ENCODE data around the gene MAP3K15.
"Not testable (repeated sequence)": the region's sequence is repeated elsewhere in the genome, so short reads cannot be mapped to it uniquely, and the experiment has no call there.

Gene MAP3K15

DNA sequence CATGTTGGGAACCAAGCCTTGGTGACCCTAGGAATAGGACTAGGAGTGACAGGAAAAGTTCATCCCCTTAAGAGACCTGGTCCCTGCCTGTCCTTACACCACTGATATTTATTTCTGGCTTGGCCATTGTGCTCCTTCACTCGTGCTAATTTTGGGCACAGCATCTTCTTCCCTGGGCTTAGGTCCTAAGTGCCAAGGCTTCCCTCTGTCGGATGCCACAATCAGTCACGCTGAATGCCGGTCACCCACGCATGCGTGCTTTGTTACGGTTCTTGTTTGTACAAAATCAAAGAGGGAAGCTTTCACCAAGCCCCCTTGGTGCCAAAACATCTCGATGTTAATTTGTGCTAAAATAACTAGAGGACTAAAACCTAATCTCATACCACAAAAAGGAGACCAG, 17.4 kb upstream of the MAP3K15 start:
- DNase-seq (ENCODE audit: low spot score): no peak

DNA sequence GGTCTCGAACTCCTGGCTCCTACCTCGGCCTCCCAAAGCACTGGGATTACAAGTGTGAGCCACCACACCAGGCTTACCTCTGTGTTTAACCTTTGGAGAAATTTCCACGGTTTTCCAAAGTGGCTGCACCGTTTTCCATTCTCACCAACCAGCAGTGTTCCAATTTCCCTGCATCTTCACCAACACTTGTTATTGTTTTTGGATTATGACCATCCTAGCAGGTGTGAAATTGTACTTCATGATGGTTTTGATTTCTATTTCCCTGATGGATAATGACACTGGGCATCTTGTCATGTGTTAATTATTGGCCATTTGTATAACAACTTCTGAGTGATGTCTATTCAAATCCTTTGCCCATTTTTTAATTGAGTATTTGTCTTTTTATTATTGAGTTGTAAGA, 2.7 kb upstream of the MAP3K15 start:
- DNase-seq (ENCODE audit: low spot score): no peak

DNA sequence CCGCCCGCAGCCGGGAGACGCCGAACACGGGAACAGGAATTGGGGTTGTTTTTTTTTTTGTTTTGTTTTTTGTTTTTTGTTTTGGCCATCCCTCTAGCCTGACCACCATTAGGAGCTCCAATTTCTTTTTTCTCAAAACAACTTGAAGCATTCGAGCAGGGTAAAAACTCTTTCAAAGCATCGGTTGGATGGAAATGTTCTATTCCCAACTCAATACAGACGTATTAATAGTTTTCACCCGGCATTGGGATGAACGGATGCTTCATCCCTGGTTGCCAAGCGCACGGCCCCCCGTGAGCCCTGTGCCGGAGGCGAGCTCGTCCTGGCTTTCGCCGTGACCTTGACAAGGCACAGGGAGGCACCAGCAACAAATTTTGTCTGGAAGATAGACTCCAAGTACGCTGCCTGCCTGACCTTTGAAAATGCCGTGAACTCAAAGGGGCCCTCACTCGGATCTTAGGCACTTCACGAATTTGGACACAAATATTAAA, 352 bp upstream of the MAP3K15 start:
- DNase-seq (ENCODE audit: low spot score): no peak

DNA sequence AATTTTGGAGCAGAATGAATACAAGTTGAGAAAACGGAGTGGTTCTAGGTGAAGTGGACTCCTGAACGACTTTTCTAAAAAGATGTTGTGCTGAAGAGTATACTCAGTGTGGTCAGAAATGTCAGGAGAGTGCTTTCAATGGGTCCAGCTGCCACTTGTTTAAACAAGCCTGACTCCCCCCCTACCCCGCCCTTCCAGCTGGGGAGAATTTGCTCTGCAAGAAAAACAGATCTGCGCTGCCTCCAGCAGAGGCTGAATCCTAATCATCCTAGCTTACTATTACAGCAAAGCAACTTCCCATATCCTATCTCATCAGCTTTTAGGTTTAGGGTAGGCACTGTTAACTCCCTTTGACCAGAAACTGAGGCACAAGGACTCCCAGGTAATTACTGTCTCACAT, 1.9 kb downstream of the MAP3K15 start:
- DNase-seq (ENCODE audit: low spot score): no peak

DNA sequence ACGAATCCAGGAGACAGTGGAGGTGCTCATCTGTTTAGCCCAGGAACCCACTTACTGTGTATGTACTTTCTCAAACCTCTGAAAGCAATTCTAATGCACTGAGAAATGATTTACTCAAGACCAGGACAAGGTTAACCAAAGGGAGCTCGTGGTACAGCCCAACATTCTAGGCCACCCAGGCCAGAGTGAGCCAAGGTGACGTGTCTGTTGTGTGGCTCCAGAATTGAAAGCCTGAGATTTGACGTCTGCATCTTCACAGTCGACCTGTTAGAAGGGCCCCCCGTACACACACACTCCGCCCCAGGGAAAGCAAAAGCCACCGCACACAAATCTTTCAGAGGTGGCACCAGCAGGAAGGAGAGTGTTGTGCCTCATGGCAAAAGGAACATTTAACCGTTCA, 2.3 kb downstream of the MAP3K15 start:
- no peak for DNase-seq (ENCODE audit: low spot score)

DNA sequence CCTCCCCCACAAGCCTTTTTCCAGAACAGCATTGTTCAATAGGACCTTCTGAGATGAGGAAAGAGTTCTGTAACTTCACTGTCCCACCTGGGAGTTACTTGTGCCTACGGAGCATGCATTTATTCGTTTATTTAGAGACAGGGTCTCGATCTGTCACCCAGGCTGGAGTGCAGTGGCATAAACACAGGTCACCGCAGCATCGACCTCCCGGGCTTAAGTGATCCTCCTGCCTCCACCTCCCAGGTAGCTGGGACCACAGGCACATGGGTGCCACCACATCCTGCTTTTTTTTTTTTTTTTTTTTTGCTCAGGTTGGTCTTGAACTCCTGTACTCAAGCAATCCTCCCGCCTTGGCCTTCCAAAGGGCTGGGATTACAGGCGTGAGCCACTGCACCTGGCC, 2.9 kb downstream of the MAP3K15 start:
- no peak for DNase-seq (ENCODE audit: low spot score)

DNA sequence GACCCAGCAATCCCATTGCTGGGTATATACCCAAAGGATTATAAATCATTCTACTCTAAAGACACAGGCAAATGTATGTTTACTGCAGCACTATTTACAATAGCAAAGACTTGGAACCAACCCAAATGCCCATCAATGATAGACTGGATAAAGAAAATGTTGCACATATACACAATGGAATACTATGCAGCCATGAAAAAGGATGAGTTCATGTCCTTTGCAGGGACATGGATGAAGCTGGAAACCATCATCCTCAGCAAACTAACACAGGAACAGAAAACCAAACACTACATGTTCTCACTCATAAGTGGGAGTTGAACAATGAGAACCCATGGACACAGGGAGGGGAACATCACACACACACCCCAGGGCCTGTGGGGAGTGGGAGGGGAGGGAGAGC, 3.5 kb downstream of the MAP3K15 start:
- not testable (repeated sequence) for DNase-seq (ENCODE audit: low spot score)

DNA sequence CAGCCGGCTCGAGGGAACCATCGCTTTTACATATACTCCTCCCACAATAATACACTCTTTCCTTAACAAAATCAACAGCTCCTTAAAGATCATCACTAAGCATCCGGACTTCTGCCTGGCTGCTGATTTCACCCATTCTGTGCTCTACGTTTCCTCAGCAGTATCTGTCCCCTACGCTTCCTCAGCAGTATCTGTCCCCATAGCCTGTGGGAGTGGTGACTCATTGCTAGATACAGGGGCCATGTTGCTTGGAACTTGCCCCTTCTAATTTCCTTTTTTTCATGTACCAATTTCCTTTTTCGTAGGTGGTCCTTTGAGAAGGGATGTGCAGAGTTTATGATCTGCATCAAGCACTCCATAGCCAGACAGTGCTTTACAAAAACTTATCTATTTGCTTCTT, 18.6 kb downstream of the MAP3K15 start:
- no peak for DNase-seq (ENCODE audit: low spot score)

DNA sequence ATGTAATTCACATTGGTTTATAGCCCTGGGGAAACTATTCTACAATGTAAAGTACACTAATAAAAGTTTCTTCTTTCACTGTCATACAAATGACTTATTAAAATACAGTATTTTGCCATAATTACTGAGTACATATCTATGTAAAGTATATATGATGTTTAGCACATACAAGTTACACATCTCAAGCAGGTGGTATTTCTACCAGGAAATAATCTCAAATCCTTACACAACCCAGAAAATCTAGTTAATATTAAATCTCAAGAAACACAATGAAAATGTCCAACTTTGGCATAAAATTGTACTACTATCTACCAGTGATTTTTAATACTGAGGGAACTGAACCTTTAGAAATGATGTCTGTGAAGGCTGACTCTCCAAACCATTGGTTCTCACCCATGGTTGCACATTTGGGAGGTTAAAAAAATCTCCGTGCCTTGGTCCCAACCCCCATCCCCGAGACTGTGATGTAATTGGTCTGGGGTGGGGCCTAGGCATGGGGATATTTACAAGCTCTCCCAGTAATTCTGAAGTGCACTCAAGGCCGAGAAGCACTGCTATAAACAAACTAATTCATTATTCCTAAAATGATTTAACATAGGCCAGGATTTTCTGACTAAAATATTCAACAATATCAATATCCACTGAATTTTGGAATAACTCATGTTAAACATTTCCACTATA, 27.6 kb downstream of the MAP3K15 start:
- DNase-seq (ENCODE audit: low spot score): no peak

DNA sequence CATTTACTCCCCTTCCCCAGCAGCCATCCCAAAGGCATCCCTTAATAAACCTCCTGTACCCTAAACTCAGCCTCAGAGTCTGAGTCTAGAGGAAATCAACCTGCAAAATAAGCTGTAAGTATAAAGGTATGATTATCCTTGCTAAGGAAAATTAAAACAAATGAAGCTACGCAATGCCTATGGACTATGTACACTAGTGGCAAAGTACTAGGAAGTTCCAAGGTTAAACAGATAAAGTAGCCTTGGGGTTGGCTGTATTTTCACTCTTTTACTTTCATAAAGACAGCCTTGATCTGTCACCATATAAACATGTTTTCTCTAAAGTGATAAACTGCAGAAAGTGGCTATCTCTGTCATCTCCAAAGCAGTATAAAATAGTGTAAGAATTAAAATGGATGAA, 35.9 kb downstream of the MAP3K15 start:
- DNase-seq (ENCODE audit: low spot score): no peak

DNA sequence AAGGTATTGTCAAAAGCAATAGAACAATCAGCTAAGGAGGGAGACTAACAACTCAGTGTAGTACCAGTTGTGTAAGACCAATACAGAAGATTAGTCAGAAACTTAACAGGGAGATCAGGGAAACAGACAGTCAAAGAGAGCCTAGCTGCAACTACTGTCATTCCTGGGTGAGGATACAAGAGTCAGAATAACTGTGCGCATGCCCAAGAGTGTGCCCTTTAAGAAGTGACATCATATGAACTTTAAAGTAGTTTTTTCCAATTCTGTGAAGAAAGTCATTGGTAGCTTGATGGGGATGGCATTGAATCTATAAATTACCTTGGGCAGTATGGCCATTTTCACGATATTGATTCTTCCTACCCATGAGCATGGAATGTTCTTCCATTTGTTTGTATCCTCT, 46.9 kb downstream of the MAP3K15 start:
- not testable (repeated sequence) for DNase-seq (ENCODE audit: low spot score)

DNA sequence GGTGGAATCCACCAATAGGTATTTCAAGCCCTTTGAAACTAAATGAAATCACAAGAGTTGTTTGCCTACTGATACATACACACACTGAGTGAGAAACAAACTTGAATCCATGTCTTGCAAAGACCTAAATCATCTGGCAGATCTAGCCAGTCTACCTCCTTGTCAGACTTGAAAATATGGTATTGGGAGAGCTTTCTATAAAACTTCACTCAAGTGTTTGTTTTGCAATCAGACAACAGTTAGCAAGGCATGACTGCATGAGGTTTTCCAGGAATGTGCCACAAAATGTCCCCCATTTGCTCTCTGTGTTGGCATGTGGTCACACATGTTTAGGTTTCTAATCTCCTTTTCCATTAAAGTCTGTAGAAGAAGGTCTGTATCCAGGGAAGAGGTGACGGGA, 52.4 kb downstream of the MAP3K15 start:
- no peak for DNase-seq (ENCODE audit: low spot score)

DNA sequence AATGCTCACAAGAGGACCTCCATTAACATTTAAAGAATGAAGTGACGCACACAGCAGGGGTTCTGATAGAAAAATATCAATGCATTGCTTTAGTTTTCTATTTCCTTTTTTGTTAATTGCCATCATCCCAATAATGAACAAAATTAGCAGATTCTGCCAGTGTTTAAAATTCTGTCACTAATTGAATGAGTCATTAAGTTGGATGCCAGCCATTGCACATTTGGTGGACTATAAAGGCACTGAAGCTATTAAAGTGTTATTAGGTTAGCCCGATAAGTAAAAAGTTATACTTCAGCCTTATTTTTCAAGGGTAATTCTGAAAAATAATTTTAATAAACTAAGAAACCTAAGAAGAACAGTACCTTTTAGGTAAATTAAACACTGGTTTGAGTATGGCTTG, 53.1 kb downstream of the MAP3K15 start:
- DNase-seq (ENCODE audit: low spot score): no peak

DNA sequence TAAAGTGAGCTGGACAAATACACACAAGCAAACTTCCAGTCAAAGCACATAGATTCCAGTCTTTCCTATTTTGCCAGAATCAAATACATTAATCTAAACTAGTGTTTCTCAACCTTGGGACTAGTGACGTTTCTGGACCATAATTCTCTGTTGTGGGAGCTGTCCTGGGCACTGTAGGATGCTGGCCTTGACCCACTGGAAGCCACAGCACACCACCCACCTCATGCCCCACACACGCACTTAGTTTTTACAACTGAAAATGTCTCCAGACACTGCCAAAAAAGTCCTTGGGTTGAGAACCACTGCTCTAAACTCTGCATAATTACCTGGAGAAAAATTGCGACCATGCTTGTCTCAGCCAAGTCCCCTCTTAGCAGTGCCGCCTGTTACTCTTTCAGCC, 57.6 kb downstream of the MAP3K15 start:
- DNase-seq (ENCODE audit: low spot score): no peak

DNA sequence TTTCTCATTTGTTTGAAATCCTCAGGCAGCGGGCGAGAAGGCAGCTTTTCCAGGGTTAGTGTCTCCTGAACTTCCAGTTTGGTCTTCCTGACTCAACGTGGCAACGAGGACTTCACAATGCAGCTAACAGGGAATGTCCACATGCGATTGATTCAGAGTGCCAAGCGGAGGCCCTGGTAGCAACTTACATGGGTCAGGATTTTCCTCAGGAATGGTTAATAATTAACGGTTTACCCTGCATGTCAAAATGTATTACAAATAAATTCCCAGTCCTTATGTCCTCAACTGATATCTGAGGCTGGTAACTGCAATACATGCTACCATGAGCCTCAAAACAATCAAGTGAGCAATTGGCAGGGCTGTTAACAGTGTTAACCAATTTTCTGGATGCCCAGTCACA, 67.2 kb downstream of the MAP3K15 start:
- DNase-seq (ENCODE audit: low spot score): no peak

DNA sequence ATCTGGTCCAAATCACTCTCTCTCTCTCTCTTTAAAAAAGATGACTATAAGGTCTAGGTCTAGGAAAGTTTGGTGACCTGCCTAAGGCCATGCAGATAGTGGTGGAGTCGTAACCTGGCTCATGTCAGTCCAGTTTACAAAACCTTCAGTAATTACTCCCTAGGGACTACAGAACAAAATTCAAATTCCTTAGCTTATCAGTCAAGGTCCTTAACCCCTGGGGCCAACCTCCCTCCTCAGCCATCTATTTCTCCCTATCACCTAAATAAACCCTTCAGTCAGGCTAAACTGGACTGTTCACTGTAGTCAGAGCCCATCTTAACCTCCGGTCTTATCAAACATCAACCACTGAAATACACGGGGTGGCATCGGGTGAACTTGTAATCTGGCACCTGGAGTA, 68.9 kb downstream of the MAP3K15 start:
- DNase-seq (ENCODE audit: low spot score): no peak

DNA sequence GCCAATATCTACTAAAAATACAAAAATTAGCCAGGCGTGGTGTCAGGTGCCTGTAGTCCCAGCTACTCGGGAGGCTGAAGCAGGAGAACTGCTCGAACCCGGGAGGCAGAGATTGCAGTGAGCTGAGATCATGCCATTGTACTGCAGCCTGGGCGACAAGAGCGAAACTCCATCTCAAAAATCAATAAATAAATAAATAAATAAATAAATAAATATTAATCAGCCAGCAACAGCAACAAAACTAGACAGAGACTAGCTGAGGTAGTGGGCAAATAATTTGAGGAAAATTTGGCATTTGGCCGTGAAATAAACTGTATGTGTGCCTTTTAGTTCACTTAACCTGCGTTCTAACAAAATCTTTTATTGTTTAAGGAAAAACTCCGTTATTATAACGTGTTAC, 69.5 kb downstream of the MAP3K15 start:
- not testable (repeated sequence) for DNase-seq (ENCODE audit: low spot score)

DNA sequence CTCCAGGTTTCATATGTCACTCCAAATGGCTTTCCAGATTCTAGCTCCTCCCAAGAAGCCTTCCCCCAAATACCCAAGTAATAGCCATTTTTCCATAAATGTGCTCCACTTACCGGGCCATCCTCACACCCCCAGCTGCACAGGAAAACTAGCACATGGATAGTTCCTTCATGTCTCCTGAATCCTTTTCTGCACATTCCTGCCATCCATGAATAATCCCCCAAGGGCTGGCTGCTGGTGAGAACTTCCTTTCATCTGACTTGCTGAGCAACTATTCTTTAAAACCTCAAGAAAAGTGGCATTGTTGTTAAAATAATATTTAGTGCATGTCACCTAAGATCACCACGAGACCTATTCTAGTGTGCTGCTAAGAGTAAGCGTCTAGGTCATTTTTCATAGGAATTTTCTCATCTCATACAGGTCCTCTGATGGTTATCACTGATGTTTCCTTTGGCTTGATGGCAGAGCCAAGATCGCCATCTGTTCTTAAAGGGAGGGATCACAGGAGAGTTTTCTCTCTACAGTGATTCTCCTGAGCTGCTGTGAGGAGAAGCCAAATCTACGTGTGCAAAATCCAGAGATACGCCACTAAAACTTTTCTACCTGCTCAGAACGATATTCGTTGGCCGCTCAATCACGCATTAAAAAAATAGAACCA, 71.3 kb downstream of the MAP3K15 start:
- DNase-seq (ENCODE audit: low spot score): no peak

DNA sequence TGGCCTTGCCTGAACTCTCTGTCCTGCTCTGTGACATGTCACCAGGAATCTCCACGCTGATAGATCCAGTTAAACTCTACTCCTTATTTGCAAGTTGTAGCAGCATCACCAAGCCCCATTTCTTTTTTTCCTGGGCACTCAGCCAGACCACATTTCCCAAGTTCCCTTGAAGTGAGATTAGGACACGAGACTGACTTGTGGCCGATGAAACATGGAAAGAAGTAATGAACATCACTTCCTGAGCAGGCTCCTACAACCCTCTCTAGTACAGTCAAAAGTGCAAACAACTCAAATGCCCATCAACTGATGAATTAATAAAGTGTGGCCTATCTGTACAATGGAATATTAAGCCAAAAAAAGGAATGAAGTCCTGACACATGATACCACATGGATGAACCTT, 74.6 kb downstream of the MAP3K15 start:
- no peak for DNase-seq (ENCODE audit: low spot score)

DNA sequence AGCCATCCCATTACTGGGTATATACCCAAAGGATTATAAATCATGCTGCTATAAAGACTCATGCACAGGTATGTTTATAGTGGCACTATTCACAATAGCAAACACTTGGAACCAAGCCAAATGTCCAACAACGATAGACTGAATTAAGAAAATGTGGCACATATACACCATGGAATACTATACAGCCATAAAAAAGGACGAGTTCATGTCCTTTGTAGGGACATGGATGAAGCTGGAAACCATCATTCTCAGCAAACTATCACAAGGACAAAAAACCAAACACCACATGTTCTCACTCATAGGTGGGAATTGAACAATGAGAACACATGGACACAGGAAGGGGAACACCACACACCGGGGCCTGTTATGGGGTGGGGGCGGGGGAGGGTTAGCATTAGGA, 92.6 kb downstream of the MAP3K15 start:
- DNase-seq (ENCODE audit: low spot score): not testable (repeated sequence)

DNA sequence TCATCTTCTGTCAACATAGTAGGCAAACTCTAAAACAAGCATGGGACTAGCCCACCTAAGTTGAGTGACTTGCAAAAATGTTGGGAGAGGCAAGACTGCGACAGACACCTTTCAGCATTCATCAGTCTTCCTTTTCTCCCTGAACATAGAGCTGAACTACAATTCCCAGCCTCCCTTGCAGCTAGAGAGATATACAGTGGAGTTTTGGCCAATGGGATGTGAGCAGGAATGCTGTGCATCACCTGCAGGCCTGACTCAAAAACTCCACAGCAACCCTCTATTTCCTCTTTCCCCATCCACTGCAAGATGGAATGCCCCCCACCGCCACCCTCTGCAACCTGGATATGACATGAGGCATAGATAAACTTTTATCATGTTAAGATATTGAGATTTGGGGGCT, 105.0 kb downstream of the MAP3K15 start:
- DNase-seq (ENCODE audit: low spot score): no peak

DNA sequence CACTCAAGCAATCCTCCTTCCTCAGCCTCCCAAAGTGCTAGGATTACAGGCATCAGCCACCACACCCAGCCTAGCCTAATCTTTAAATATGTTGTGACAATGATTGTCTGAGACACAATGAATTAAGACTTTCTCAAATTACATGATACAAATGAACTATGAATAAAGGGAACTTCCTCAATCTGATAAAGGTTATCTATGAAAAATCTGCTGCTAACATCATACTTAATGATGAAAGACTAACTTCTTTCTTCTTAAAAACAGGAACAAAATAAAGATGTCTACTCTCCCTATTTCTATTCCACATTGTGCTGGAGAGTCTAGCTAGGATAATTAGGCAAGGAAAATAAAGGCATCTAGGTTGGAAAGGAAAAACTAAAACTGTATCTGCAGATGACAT, 111.6 kb downstream of the MAP3K15 start:
- DNase-seq (ENCODE audit: low spot score): no peak

DNA sequence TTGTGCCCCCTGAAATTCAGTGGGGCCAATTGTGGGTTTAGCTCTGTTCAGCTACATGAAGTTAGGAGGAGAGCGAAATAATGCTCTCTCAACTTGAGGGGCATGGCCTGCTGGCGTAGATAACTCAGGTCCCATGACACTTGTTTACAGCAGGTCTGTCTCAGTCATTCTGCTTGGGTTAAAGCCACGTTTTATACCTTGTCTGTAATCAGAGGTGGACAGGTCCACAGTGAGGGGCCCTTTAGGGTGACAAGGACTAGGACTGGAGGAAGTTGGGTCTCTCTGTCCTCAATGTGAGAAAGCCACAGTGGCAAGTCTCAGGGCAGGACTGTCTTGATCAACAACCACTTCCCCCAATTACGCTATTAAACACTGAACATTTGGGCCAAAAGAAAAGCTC, 122.6 kb downstream of the MAP3K15 start:
- DNase-seq (ENCODE audit: low spot score): no peak

DNA sequence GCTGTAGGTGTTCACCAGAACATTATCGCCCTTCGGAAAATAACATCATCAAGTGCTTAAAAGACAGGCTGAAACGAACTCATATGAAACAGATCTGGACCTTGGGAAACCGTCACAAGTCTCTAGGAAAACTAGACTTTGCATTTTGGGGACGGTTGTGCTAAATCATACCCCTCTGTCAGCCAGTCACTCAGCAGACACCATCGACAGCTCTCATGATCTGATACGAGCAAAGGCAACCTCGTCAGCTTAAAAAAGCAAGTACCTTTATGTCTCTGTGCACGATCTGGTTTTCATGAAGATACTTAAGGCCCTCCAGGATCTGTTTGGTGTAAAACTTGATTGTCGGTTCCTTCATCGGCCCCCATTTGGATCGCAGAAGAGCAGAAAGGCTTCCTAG, 123.2 kb downstream of the MAP3K15 start:
- no peak for DNase-seq (ENCODE audit: low spot score)
